GM21360 (cell line): Measurements from ENCODE around the gene GRIA2.

Source experiments
- ATAC-seq: cut with Tn5 transposase; IDR thresholded peaks from one replicate; pipeline ENCODE4 v1.9.1; 2021; ENCODE audit warnings: mild to moderate bottlenecking, moderate library complexity; ENCODE audit not compliant: unreplicated experiment

Gene GRIA2

GRCh38 chr4:157363360-157363759 is 142.8 kb downstream of the GRIA2 start:
- ATAC-seq, result no peak

DNA sequence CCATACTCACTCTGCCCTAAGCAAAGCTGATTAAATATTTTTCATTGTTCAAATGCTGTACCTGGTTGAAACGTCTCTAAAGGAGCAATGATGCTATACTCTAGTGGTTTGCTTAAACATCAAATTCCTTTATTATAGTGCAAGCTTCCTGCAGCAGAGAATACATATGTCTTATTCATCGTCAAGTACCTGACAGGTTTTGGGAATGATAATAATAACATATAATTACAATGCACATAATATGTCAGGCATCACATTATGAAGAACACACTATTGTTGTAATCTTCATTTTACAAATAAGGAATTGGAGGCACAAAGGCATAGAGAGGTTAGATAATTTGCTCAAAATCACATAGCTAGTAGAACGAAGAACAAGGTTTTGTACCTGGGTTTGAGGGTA is 151.6 kb downstream of the GRIA2 start:
- ATAC-seq, result no peak

- ATAC-seq, result no peak
Observed at GRCh38 chr4:157372567-157372966, 152.0 kb downstream of the GRIA2 start.

DNA sequence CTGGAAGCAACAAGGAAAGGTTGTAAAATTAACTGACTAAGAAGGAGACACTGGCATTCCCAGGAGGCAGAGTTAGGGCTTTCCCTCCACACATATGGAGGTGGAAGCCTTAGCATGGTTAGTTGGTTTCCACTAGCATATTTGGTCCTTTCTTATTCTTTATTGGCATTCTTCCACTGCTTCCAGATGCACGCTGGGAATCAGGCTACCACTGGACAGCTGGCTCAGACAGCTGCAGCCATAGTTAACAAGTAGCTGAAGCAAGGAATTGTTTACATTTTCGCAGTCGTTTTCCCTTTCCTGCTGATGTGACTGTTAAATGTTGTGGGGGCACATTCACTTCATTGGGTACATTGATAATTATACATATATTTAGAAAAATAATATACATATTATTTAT is 169.2 kb downstream of the GRIA2 start:
- ATAC-seq, result no peak

- ATAC-seq, result no peak
Observed at GRCh38 chr4:157405070-157405469, 184.5 kb downstream of the GRIA2 start.
